Suprapubic skin (tissue), 4 donors: ENCODE measurements around the gene FMN1. TPM values are rescaled to one million over a fixed set of nuclear protein-coding genes. Genes with fewer than 3 reads are reported as not detected.

Experiments used
- DNase-seq, 2 donors: peaks; one replicate each; pipeline ENCODE4 v3.0.0-alpha.2; 2019; ENCODE audit warnings: low spot score in 2 of 2
- H3K27ac ChIP-seq: fragments of 200-600 bp; sonication (generic); one replicate; pipeline ENCODE4 v1.5.1; 2019
- H3K27me3 ChIP-seq: fragments of 200-600 bp; sonication (generic); one replicate; pipeline ENCODE4 v1.5.1; 2019
- H3K36me3 ChIP-seq: fragments of 200-600 bp; sonication (generic); one replicate; pipeline ENCODE4 v1.5.1; 2019
- H3K4me1 ChIP-seq: fragments of 200-600 bp; sonication (generic); one replicate; pipeline ENCODE4 v1.5.1; 2019
- H3K4me3 ChIP-seq: fragments of 200-600 bp; sonication (generic); one replicate; pipeline ENCODE4 v1.5.1; 2019; ENCODE audit warnings: mild to moderate bottlenecking
- H3K9me3 ChIP-seq: fragments of 200-600 bp; sonication (generic); one replicate; pipeline ENCODE4 v1.5.1; 2019
- EP300 ChIP-seq: sonication (generic); formaldehyde crosslinking; IDR thresholded peaks from one replicate; pipeline ENCODE4 v1.6.1; 2017; ENCODE audit warnings: antibody characterized with exemption
- POLR2A ChIP-seq, 2 donors: fragments of 450-650 bp; IDR thresholded peaks; one replicate each; pipeline ENCODE4 v1.6.1; 2017; ENCODE audit warnings: antibody characterized with exemption in 2 of 2, mild to moderate bottlenecking in 2 of 2, moderate library complexity in 2 of 2
- POLR2AphosphoS5 ChIP-seq, 3 donors: sonication (generic); formaldehyde crosslinking; IDR thresholded peaks; one replicate each; pipeline ENCODE4 v1.6.1; 2017; ENCODE audit warnings: antibody characterized with exemption in 3 of 3
- WGBS: methylation state at CpG from one replicate; pipeline ENCODE4 v1.1.5; 2018; 5-methylcytosine and 5-hydroxymethylcytosine counted together
- total RNA-seq, 4 donors: library from RNA; depleted of rRNA; stranded (reverse); fragments of >200 nt; gene quantifications; one replicate each; pipeline ENCODE4 v1.1.0, GENCODE V29; 2016
- TF ChIP-seq, protein P1 (sequence below), 2 donors: fragments of 200-600 bp in 1 of 2; fragments of 450-650 bp in 1 of 2; sonication (generic) in 1 of 2; IDR thresholded peaks; one replicate each; pipeline ENCODE4 v1.5.1; 2016 to 2019; ENCODE audit warnings: antibody characterized with exemption in 2 of 2, mild to moderate bottlenecking in 1 of 2, moderate library complexity in 1 of 2

Gene FMN1
- total RNA-seq, 4 donors from 2014 or later, result 19.8 to 47.3 (median 33.1) TPM

DNA sequence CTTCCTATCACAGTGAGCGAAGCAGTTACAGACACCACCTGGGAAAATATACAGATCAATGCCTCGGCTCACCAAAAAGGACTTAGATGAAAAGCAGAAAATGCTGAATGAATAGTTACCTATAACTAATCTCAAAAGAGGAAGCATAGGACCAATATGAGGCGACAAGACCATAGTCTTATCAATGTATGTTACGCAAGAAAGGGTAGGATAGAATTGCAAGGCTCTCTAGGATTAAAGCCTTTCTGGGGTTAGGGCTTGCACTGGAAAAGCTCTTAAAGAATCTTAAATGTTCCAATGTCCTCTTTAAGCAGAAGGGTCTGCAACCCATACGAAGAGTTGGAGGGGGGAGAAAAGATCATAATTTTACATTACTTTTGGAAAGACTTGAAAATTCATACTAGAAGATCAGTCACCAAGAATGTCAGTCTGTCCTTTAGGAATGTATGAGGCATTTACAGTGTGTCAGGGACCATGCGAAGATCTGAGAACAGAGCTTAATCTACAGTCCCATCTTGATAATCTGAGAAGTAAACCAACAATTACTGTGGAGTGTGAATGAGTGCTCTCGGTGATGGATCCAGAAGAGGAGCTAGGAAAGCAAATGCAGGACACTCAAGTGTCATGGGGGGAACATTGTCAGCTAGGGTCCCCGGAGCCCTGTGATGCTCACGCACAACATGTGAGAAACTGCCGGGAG is 290.8 kb downstream of the FMN1 start:
- no peak for TF ChIP-seq POLR2AphosphoS5 (IDR thresholded peaks at IDR 0.05)
- no peak for TF ChIP-seq EP300
- no peak for TF ChIP-seq POLR2A (IDR thresholded peaks at IDR 0.05)
- TF ChIP-seq, protein P1, sequence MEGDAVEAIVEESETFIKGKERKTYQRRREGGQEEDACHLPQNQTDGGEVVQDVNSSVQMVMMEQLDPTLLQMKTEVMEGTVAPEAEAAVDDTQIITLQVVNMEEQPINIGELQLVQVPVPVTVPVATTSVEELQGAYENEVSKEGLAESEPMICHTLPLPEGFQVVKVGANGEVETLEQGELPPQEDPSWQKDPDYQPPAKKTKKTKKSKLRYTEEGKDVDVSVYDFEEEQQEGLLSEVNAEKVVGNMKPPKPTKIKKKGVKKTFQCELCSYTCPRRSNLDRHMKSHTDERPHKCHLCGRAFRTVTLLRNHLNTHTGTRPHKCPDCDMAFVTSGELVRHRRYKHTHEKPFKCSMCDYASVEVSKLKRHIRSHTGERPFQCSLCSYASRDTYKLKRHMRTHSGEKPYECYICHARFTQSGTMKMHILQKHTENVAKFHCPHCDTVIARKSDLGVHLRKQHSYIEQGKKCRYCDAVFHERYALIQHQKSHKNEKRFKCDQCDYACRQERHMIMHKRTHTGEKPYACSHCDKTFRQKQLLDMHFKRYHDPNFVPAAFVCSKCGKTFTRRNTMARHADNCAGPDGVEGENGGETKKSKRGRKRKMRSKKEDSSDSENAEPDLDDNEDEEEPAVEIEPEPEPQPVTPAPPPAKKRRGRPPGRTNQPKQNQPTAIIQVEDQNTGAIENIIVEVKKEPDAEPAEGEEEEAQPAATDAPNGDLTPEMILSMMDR (IDR thresholded peaks at IDR 0.05), result no peak

DNA sequence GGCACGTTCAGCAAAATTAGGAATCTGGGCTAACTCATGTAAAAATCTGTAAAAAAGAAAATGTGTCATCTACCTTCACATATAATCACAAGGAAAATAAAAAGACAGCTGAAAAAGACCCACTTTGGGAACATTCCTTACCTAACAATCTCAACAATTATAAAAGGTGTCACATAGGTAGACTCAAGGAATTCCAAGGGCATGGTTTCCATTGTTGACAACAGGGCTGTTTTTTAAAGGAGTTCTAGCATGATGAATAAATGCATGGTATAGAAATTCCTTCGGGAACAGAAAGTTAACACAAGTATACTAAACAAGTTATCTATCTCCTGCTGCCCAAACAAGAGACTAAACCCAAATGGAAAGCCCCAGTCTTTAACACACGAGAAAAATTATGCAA is 292.5 kb downstream of the FMN1 start:
- DNase-seq, result no peak

More for the DNA sequence above, 290.8 kb downstream of the FMN1 start:
- H3K9me3 ChIP-seq, result no peaks in the 10 kb centered on the region
- no peaks in the 10 kb centered on the region for H3K36me3 ChIP-seq
- no peak overlapping the region for H3K4me3 ChIP-seq
- no peaks in the 10 kb centered on the region for H3K4me1 ChIP-seq
- DNase-seq, result no peak
- WGBS, result 87% methylated on average over 10 of the region's 10 CpGs
- H3K27ac ChIP-seq, result no peak overlapping the region
- no peaks in the 10 kb centered on the region for H3K27me3 ChIP-seq

DNA sequence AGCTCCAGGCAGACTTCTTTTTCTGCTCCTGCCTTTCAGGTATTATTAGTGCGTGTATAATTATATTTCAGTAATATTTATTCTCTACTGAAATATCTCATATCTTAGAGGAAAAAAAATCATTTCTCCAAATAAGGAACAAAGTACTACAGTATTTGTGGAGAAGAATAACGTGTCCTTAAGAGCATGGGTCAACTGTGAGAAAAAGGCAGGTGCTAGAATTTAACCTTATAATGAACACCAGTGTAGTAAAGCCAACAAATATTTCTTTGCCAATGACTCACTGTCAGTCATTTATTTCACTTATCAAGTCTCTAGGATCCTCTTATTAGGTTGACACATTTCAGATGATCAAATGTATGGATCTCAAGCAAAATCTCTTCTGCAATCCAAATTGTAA is 293.3 kb downstream of the FMN1 start:
- no peaks in the 10 kb centered on the region for H3K4me1 ChIP-seq
- TF ChIP-seq POLR2A (IDR thresholded peaks at IDR 0.05) (no peak), EP300 (no peak)
- WGBS, result 86% methylated on average over 2 of the region's 2 CpGs
- H3K36me3 ChIP-seq, result no peaks in the 10 kb centered on the region
- H3K27ac ChIP-seq, result no peak overlapping the region
- H3K4me3 ChIP-seq, result no peak overlapping the region
- no peak for DNase-seq
- H3K27me3 ChIP-seq, result no peaks in the 10 kb centered on the region
- no peaks in the 10 kb centered on the region for H3K9me3 ChIP-seq

More for the DNA sequence above, 292.5 kb downstream of the FMN1 start:
- Histone ChIP-seq H3K4me3 (no peak overlapping the region), H3K36me3 (no peaks in the 10 kb centered on the region), H3K27me3 (no peaks in the 10 kb centered on the region), H3K27ac (no peak overlapping the region), H3K9me3 (no peaks in the 10 kb centered on the region), H3K4me1 (no peaks in the 10 kb centered on the region)
- TF ChIP-seq EP300 (no peak), POLR2AphosphoS5 (IDR thresholded peaks at IDR 0.05) (no peak), POLR2A (IDR thresholded peaks at IDR 0.05) (no peak)
- TF ChIP-seq, protein P1 (IDR thresholded peaks at IDR 0.05), result no peak
- WGBS, result 84% methylated on average over 3 of the region's 3 CpGs

DNA sequence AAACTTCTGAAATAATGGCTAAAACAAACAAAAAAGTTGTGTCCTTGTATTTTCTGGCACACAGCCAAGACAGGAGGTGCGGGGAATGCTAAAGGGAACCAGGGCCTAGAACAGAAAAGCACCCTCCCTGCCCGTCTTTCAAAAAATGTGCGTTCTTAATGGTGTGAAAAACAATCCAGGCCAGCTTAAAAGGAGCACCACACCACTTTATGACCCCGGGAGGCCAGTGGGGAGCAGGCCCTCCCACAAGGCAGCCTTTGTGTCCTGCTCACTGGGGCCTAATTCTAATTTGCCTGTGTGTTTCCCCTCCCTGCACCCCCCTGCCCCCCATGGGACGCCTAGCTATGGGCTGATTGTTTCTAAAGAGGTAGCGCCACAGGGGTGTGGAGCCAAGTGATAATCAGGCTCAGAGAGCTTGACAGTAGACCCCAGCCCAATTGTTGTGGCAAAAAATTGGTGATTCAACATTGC is 295.4 kb downstream of the FMN1 start:
- Histone ChIP-seq H3K27ac (no peak overlapping the region), H3K36me3 (no peaks in the 10 kb centered on the region), H3K4me1 (no peaks in the 10 kb centered on the region), H3K9me3 (no peaks in the 10 kb centered on the region), H3K4me3 (no peak overlapping the region), H3K27me3 (no peaks in the 10 kb centered on the region)
- TF ChIP-seq POLR2AphosphoS5 (IDR thresholded peaks at IDR 0.05) (no peak), EP300 (no peak), POLR2A (IDR thresholded peaks at IDR 0.05) (no peak)
- TF ChIP-seq, protein P1 (IDR thresholded peaks at IDR 0.05), result no peak
- 81% methylated on average over 6 of the region's 6 CpGs for WGBS
- DNase-seq, result no peak

DNA sequence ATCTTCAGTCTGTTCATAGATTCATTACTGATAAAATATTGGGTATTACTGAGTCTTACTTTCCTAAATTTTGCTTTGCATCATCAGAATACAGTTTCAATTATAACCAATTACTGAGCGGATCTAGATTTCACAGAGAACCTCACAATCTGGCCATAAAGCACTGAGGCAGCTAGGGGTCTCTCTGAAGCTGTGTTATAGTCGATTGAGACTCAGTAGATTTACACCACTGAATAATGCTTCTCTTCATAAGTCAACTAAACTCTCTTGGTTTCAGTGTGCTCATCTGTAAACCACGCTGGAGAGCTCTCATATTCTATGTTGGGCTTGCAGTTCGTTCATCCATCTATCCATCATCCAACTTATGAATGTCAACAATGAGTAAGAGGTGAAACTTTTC is 296.1 kb downstream of the FMN1 start:
- no peaks in the 10 kb centered on the region for H3K36me3 ChIP-seq
- no peak overlapping the region for H3K4me3 ChIP-seq
- no peaks in the 10 kb centered on the region for H3K4me1 ChIP-seq
- no peaks in the 10 kb centered on the region for H3K27me3 ChIP-seq
- no peak for TF ChIP-seq EP300
- no peak for TF ChIP-seq POLR2A (IDR thresholded peaks at IDR 0.05)
- TF ChIP-seq POLR2AphosphoS5 (IDR thresholded peaks at IDR 0.05), result no peak
- TF ChIP-seq, protein P1 (IDR thresholded peaks at IDR 0.05), result no peak
- no peak overlapping the region for H3K27ac ChIP-seq
- no peaks in the 10 kb centered on the region for H3K9me3 ChIP-seq
- WGBS, result 82% methylated on average over 4 of the region's 4 CpGs
- DNase-seq, result no peak
